Activated CD8-positive, alpha-beta memory T cell treated with anti-CD3 and anti-CD28 coated beads for 24 hours (primary cell): ENCODE results near the gene TBC1D23.
A peak's percentile ranks its signal among the peaks of the same experiment; 100 is the strongest.
"Not testable (repeated sequence)": the region's sequence is repeated elsewhere in the genome, so short reads cannot be mapped to it uniquely, and the experiment has no call there.

Experiments used
- DNase-seq: peaks from one replicate; pipeline ENCODE4 v3.0.0-alpha.2; 2020

Gene TBC1D23

DNA sequence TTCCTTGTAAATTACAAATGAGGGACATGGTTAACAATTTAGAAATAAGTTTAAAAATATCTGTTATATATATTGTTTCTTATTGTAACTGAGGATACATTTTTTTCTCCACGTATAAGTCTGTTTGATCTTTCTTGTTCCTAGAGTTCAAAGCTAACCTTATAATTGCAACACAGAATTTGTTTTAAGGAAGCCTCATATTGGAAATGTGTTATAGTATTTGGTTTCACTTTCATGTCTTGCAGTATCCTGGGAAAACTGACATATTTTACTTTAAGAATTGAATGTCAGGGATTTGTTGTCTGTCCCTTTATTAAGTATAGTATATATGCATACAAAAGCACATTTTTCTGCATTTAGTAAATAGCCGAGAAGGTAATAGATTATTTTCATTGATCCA lies 50.2 kb downstream of the TBC1D23 start:
- DNase-seq, result no peak

DNA sequence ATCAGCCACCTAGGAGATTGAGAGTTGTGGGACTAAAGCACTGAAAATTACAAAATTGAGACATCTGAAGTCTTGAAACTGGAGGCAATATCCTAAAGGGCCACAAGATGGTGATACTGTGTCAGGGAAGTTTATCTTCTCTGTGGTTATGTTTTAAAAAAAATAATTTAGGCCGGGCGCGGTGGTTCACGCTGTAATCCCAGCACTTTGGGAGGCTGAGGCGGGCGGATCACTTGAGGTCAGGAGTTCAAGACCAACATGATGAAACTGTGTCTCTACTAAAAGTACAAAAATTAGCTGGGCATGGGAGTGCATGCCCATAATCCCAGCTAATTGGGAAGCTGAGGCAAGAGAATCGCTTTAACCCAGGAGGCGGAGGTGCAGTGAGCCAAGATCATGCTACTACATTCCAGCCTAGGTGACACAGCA lies 55.9 kb downstream of the TBC1D23 start:
- DNase-seq, result no peak

DNA sequence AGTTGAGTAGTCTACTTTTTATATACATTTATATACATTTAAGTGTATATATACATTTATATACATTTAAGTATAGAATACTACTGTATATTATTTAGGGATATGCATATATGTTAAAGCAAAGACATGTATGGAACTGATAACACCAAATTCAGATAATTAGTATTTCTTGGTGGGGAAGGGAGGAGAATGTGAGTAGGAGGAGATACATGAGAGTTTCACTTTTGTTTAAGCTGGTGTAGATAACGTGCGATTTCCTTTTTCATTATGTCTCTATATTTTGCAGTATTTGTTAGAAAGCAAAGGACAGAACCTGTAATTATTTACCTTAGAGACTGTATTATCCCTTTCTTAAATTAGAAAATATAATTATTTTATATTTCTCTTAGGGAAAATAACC lies 57.1 kb downstream of the TBC1D23 start:
- no peak for DNase-seq

DNA sequence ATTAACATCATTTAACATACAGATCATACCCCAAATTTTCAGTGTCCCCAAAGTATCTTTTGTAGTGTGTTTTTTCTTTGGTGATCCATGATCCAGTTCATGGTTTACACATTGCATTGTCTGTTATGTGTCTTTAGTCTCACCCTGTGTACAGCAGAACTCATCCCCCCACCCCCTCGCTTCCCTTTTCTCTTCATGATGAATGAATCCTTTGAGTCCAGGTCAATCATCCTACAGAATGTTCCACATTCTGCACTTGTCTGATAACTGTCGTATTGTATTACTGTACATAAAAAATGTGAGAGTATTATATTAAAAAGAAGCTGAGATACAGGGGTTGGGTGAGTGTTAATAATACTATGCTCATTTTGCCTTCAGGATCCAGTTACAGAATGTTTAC lies 59.2 kb downstream of the TBC1D23 start:
- DNase-seq, result no peak

DNA sequence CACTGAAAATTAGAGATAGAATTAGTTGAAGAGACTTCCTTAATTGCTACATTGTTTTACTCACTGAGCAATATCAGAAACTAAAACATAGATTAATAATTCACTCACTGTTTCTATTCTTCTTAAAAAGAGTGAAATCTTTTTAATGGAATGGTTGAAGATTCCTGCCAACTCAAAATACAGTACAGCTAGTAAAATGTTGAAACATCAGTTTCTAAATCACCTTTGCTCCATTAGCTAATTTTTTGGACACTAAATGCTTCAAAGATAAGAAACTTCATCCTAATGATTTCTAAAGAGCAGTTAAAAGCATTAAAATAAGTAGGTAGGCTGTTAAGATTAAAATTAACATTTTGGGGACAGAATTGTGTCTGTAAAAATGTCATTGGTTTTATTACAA lies 63.3 kb downstream of the TBC1D23 start:
- DNase-seq, result no peak

DNA sequence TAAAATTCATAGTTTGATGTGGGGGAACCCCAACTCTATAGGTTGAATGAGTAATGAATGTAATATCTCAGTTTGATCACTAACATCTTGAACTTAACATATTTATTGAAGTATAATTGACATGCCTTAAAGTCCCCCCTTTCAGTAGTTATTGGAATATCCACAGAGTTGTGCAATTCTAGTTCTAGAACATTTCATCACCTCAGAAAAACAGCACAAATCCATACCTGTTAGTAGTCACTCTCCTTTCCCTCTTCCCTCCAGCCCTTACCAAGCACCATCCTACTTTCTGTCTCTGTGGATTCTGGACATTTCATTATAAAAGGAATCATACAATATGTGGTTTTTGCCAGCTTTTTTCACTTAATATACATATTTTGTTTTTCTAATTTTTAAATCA lies 65.0 kb downstream of the TBC1D23 start:
- no peak for DNase-seq

DNA sequence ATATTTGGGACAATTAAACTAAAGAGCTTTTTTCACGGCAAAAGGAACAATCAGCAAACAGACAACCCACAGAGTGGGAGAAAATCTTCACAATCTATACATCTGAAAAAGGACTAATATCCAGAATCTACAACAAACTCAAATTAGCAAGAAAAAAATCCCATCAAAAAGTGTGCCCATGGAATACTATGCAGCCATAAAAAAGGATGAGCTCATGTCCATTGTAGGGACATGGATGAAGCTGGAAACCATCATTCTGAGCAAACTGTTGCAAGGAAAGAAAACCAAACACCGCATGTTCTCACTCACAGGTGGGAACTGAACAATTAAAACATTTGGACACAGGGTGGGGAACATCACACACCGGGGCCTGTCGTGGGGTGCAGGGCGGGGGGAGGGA lies 66.6 kb downstream of the TBC1D23 start:
- DNase-seq, result not testable (repeated sequence)

DNA sequence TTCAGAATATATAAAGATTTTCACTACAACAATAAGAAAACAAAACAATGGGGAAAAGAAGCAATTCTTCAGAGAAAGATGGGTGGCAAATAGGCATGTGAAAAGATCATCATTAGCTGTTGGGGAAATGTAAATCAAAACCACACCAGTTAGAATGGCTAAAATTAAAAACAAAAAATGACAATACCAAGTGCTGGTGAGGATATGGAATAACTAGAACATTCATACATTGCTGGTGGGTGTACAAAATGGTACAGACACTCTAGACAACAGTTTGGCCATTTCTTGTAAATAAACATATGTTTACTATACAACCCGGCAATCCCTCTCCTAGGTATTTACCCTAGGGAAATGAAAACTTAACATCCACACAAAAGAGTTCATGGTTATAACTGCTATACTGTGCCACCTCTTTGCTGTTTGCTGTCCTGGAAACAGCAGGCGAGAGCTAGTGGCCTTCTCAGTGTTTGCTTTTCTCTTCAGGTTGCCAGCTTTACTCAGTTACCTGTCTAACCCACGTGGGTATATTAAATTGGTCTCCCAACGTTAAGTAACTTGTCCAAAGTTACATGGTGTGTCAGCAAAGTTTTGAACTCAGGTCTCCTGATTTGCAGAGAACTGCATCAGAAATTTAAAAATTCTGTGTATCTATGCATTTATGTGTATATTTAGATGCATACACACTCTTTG lies 69.2 kb downstream of the TBC1D23 start:
- DNase-seq, result no peak

DNA sequence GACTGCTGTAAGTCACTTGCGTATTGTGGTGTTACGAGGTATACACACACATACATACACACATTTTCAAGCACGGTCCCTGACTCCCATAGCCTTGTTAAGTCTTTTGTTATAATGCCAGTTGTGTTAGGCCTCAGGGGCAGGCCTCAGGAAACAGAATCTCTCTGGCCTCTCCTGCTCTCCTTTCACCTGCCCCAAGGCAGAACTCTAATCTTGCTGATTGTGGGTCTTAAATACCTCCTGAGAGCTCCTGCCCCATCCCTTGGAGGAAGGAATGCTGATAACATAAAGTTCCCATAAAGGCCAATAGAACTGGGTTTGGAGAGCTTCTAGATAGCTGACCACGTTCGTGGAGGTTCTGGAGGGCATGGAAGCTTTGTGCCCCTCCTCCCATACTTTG lies 69.9 kb downstream of the TBC1D23 start:
- DNase-seq, result no peak

DNA sequence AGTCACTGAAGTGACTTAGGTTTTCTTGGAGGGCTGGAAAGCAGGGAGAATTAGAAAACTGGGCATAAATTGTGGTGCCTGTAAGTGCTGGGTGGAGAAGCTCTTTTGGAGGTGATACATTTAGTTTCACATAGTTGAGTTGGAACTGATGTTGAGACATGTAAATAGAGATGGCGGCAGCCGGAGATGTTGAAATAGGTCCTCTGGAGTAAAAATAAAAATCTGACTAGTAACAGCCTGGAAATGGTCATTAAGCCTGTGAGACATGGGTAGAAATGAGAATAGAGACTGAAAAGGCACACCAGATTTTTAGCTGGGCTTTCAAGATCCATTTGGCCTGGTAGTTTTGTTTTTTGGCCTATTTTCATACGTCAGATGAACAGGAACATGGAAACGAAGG lies 70.9 kb downstream of the TBC1D23 start:
- no peak for DNase-seq

DNA sequence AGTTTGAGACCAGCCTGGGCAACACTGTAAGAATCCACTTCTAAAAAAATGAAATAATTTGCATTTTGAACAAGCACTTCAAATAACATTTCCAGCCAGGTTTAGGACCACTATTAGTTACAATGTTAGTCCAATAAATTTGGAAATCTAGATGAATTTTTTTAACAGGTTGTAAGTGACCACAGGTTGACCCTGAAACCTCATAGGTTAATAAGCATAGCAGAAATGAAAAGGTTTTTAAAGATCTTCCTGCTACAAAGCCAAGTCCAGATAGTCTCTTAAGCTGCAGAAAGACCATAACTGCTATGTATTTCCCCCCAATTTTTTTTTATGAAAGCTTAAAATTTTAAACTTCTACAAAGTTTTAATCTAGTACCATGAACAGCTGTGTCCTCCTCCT lies 72.3 kb downstream of the TBC1D23 start:
- DNase-seq, result no peak

DNA sequence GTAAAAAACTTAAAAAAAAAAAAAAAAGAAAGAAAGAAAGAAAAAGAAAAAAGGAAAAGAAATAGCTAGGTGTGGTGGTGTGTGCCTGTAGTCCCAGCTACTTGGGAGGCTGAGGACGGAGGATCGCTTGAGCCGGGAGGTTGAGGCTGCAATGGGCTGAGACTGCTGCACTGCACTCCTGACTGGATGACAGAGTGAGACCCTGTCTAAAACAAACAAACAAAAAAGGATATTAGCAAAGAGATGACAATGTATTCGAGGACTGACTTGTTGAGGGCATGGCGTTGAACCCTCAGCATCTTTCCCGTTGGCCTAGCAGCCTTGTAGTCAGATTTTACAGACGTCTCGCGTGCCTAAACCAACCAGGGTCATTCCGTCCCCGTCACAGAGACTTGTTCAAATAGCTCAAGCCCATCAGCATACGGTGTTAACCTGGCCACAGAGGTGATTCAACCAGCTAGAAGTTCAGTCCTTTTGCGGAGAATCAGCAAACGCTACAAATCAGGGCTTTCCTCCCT lies 73.2 kb downstream of the TBC1D23 start:
- no peak for DNase-seq

DNA sequence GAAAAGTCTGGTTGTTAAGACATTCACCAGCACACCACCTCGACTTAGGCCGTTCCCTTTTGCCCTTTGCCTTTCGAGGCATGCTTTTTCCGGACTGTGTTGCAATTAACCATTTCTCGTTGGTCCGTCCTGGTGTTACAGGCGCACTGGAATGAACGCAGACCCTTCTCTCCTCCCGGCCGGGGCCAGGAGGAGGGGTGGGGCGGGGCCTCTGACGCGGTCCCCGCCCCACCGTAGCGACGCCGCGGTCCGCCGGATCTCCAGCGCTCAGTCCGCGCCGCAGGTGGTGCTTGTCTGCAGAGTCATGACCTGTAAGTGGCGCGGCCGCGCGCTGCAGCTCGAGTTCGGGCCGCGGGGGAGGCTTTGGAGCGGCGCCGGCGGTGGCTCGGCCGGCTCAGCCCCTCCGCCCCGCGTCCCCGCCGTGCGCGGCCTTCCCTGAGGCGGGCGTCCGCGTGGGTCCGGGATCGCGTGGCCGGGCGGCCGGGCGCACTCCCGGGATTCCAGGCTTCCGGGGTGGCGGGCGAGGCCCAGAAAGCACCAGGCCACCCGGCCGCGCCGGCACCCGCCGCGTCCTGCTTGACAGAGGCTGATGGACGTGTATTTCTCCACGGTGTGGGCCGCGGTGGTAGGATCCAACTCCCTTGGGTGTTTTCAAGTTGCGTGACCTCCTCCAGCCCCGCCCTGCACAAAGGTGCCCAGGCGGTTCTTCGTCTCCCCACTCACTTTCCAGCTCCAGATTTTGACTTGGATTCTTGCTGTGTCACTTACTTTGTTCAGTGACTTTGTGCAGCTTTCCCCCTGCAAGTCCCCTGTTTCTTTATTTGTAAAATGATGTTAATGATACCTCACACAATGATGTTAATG lies 73.9 kb downstream of the TBC1D23 start, which contains the start of gene NIT2:
NIT2 (plus strand) TSS at position 270 of the 864 bp plus-strand sequence; CDS start at position 305, 35 bp downstream.
- peak; percentile 91 for DNase-seq

DNA sequence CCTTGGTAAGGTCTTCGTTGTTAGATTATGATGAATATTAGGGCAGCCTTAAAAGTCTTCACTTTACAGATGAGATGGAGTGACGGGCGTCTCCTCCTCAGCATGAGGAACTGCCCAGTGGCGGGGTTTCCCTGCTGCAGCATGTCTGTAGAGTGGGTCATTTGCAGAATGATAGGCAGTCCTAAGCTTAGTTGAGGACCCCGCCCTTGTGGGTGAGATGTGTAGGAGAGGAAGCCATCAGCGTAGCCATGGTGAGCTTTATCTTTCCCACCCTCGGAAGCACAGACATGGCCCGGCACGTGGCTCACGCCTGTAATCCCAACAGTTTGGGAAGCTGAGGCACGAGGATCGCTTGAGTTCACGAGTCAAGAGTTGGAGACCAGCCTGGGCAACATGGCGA lies 74.6 kb downstream of the TBC1D23 start:
- peak; percentile 62 for DNase-seq

DNA sequence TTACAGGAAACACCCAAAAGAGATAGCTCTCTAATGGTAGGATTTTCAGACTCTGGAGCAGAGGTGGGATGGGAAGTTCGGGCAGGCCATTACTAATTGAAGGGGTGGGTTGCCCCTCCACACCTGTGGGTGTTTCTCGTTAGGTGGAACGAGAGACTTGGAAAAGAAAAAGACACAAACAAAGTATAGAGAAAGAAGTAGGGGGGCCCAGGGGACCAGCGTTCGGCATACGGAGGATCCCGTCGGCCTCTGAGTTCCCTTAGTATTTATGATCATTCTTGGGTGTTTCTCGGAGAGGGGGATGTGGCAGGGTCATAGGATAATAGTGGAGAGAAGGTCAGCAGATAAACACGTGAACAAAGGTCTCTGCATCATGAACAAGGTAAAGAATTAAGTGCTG lies 75.4 kb downstream of the TBC1D23 start:
- DNase-seq, result not testable (repeated sequence)

DNA sequence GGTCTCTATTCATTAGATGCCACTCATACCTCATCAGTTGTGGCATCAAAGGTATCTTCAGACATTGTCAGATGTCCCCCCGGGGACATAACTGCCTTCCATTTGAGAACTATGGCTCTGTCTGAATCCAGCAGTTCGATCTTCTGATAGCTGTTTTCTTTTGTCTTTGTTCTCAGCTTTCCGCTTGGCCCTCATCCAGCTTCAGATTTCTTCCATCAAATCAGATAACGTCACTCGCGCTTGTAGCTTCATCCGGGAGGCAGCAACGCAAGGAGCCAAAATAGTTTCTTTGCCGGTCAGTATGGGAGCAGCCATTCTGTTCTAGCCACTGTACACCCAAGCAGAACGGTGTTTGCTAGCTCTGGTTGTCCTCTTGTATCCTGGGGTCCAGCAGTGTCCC lies 78.1 kb downstream of the TBC1D23 start:
- DNase-seq, result no peak

DNA sequence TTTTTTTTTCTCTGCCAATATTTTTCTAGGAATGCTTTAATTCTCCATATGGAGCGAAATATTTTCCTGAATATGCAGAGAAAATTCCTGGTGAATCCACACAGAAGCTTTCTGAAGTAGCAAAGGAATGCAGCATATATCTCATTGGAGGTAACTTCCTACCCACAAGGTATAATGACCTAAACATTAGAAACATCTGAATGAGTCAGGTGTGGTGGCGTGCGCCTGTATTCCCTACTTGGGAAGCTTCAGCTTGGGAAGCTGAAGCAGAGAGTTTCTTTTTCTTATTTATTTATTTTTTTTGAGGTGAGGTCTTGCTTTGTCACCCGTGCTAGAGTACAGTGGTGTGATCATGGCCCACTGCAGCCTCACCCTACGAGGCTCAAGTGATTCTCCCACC lies 79.0 kb downstream of the TBC1D23 start:
- DNase-seq, result no peak

DNA sequence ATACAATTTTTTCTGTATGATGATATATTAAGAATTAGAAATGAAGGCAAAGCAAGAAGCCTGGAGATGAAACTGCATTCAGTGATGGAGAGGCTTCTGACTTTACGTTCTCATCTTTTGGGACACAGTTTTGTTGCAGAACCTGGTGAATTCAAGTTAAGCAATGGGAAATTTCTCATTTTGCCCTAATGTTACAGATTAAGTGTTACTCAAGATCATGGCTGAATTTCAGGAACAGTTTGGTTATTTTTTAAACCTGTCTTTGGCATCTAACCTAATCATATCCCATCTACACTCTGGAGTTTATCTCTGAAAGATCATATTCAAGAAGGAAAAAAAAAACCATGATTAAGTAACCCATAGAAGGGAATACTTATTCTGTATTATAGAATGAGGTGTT lies 79.7 kb downstream of the TBC1D23 start:
- DNase-seq, result no peak

DNA sequence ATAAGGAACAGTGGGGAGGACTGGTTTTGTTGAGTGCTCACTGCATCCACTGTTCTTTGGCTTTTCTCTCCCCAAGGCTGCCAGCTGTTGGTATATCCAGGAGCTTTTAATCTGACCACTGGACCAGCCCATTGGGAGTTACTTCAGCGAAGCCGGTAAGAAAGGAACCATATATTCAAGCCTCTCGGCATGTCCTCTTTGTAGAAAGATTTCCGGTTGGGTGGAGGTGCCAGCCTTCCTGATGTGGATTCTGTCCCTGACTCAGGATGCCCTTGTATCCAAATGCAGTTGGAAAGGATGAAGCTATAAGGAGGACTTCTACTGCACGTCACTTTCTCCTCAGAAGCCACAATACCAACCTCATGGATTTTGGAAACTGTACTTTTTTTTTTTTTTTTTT lies 87.9 kb downstream of the TBC1D23 start:
- no peak for DNase-seq

DNA sequence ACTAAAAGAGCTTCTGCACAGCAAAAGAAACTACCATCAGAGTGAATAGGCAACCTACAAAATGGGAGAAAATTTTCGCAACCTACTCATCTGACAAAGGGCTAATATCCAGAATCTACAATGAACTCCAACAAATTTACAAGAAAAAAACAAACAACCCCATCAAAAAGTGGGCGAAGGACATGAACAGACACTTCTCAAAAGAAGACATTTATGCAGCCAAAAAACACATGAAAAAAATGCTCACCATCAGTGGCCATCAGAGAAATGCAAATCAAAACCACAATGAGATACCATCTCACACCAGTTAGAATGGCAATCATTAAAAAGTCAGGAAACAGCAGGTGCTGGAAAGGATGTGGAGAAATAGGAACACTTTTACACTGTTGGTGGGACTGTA lies 91.0 kb downstream of the TBC1D23 start:
- not testable (repeated sequence) for DNase-seq

DNA sequence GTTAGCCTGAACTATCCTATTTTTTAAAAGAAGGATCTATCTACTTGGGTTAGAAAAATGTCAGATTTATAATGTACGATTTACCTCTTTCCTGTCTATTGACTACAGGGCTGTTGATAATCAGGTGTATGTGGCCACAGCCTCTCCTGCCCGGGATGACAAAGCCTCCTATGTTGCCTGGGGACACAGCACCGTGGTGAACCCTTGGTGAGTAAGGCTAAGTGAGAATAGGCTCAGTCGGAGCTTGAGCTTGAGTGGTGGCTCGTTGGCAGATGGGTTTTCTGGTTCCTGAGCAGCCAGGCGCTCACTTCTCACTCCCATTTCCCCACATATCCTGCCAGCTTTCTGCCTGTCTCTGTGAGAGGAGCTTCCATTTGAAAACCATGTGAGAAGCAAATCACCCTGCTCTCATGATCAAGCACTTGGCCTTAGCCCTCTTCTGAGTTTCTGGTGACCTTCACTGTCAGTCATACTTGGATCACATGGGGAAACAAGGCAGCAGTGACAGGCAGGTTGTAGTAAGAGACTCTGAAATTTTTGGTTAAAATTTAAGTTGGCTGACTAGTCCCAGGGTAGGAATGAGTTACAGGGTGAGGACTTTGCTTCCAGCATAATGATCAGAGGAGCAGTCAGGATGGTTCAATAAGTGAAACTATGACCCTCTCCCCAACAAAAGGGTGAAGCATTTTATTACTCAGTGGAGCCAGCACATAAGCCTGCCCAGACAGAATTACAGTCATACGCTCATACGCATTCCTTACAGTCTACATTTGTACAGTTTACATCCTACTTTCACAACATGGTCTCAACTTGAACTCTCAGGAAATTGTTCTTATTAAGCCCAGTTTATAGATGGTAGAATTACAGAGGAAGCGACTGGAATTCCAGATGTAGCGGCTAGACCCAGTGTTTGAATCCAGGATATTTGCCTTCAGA lies 91.8 kb downstream of the TBC1D23 start:
- no peak for DNase-seq

DNA sequence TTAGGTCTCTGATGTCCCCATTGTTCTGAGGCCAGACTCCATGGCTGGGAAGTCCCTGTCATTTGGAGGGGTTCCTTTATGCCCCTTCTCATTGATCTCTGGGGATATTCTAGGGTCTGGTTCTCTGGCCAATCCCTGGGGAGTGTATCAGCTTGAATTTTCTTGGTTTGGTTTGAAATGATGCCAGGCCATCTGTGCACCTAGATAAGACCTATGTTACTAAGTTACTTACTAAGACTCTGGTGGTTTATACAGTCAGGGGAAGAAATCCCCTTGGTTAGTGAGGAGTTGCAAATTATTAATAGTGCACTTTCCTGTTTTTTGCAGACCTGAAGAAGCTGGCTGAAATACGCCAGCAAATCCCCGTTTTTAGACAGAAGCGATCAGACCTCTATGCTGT lies 94.1 kb downstream of the TBC1D23 start:
- no peak for DNase-seq

DNA sequence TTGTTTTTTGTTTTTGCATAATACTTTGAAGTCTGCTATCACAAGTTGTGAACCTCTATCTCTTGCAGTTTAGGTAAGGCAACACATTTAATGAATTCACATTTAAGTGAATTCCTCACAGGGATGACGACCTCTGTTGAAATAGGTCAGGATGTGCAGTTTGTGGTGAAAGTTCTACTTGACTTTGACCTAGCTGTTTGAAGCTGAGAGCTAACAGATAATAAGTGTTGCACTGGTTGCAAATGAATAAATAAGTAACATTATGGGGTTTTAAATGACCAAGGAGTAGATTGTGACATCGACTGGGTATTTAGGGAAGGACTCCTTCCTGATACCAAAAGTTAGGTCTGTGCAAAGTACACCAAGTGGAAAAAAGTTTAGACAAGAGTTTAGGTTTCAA lies 97.6 kb downstream of the TBC1D23 start:
- DNase-seq, result no peak
